ENCODE data around the gene DCLRE1B. TPM values are rescaled to one million over a fixed set of nuclear protein-coding genes. Genes with fewer than 3 reads are reported as not detected.

DCLRE1B gene
- total RNA-seq, 3 donors from 2014 or later (not counting 1 experiment from before 2014, with no cell fraction given), result 5.5 to 6.8 (median 5.9) TPM

DNA sequence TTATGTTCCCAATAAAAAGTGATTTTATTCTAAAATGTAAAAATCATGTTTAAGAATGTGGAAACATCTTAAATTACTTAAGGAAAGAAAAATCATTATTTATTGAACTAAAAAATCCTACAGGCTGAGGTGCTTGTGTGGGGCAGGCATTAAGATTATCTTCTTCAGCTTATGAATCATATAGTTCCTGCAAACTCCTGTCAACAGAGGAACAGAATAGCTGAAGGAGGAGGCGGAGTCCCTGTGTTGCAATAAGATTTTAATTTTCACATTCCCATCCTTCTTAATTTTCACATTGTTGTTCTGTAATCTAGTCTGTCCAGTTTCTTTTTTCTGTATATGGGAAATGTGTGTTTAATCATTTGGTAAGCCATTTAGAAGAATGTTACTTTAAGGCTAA, 53.6 kb downstream of the DCLRE1B start:
- no peaks in the 10 kb centered on the region for H3K27me3 ChIP-seq (ENCODE audit: control insufficient read depth, insufficient read depth, low read length)
- no peaks in the 10 kb centered on the region for H3K9me3 Mint-ChIP-seq
- ATAC-seq, result no peak
- TF ChIP-seq, protein P1, sequence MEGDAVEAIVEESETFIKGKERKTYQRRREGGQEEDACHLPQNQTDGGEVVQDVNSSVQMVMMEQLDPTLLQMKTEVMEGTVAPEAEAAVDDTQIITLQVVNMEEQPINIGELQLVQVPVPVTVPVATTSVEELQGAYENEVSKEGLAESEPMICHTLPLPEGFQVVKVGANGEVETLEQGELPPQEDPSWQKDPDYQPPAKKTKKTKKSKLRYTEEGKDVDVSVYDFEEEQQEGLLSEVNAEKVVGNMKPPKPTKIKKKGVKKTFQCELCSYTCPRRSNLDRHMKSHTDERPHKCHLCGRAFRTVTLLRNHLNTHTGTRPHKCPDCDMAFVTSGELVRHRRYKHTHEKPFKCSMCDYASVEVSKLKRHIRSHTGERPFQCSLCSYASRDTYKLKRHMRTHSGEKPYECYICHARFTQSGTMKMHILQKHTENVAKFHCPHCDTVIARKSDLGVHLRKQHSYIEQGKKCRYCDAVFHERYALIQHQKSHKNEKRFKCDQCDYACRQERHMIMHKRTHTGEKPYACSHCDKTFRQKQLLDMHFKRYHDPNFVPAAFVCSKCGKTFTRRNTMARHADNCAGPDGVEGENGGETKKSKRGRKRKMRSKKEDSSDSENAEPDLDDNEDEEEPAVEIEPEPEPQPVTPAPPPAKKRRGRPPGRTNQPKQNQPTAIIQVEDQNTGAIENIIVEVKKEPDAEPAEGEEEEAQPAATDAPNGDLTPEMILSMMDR (IDR thresholded peaks at IDR 0.05), result no peak
- peaks cover 3% of the 10 kb centered on the region for H3K4me1 ChIP-seq (ENCODE audit: control insufficient read depth, insufficient read depth, low read length)
- no peak overlapping the region for H3K4me3 Mint-ChIP-seq
- DNase-seq, result no peak
- peaks cover 28 to 39% of the 10 kb centered on the region in 2 donors for H3K4me1 Mint-ChIP-seq
- H3K4me3 ChIP-seq (ENCODE audit: low read length), result no peak overlapping the region
- H3K9me3 ChIP-seq (ENCODE audit: control insufficient read depth, insufficient read depth, low read length), result no peaks in the 10 kb centered on the region
- intact Hi-C loops (cut with micrococcal nuclease), result no loop called here
- H3K27ac ChIP-seq (ENCODE audit: low read length), result no peak overlapping the region
- peaks cover 83% of the 10 kb centered on the region for H3K36me3 ChIP-seq (ENCODE audit: control insufficient read depth, insufficient read depth, low read length)
- H3K27ac Mint-ChIP-seq, result peak overlapping the region in 1 of 2 donors; percentile 27
- no peaks in the 10 kb centered on the region for H3K27me3 Mint-ChIP-seq (ENCODE audit: low read depth in 2 of 2)
- H3K36me3 Mint-ChIP-seq, result peaks cover 55% of the 10 kb centered on the region
- WGBS (ENCODE audit: insufficient coverage), result no CpG with 5 or more reads among the region's 1 CpG

DNA sequence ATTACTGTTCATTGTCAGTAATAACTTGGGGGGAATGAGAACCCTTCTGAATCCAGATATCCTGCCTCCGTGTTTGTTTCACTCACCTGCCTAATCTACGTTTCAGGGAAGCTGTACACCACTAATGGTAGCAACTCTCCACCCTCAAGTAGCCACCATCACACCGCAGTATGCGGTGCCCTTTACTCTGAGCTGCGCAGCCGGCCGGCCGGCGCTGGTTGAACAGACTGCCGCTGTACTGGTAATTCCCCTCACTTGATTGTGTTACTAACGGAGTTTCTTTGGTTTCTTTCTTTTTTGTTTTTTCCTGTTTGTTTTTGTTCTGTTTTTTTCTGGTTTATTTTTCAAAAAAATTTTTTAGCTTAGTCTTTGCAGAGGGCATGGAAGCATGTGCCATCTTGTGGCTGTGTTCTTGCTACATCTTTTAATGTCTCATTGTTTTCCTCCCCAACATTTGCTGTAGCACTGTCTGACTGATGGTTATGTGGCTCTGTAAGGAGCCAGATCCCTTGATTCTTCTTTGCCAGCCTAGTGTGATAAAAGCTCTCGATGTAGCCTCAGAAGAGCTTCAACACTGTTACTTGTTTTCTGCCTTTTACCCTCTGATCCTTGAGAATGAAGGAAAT, 58.3 kb downstream of the DCLRE1B start:
- no peaks in the 10 kb centered on the region for H3K27me3 ChIP-seq (ENCODE audit: control insufficient read depth, insufficient read depth, low read length)
- Mint-ChIP-seq H3K4me1 (peaks cover 33 to 35% of the 10 kb centered on the region in 2 donors), H3K9me3 (no peaks in the 10 kb centered on the region), H3K36me3 (peaks cover 57% of the 10 kb centered on the region), H3K27me3 (ENCODE audit: low read depth in 2 of 2) (no peaks in the 10 kb centered on the region), H3K4me3 (no peak overlapping the region), H3K27ac (peak overlapping the region; percentile 25 to 85)
- H3K4me1 ChIP-seq (ENCODE audit: control insufficient read depth, insufficient read depth, low read length), result no peaks in the 10 kb centered on the region
- TF ChIP-seq, protein P1 (IDR thresholded peaks at IDR 0.05), result no peak
- H3K4me3 ChIP-seq (ENCODE audit: low read length), result no peak overlapping the region
- H3K9me3 ChIP-seq (ENCODE audit: control insufficient read depth, insufficient read depth, low read length), result no peaks in the 10 kb centered on the region
- no peak overlapping the region for H3K27ac ChIP-seq (ENCODE audit: low read length)
- peaks cover 89% of the 10 kb centered on the region for H3K36me3 ChIP-seq (ENCODE audit: control insufficient read depth, insufficient read depth, low read length)
- intact Hi-C loops (cut with micrococcal nuclease), result loop anchor here (2.0 kb wide), 1 partner anchor 17 kb away; no protein-coding TSS in a partner anchor
- WGBS (ENCODE audit: insufficient coverage), result 92% methylated on average over 12 of the region's 12 CpGs
- DNase-seq (peak in 1 of 2 donors; percentile 51), ATAC-seq (peak; percentile 30 to 48 (median 34))

Other genes starting within 250 kb of the DCLRE1B start
- gene PHTF1, start 145.8 kb upstream of the DCLRE1B start, total RNA-seq, result 10 to 100 TPM; 37.1 to 40.7 (median 40.6) TPM
- 10 to 100 TPM; 30.1 to 37.9 (median 36.5) TPM for gene RSBN1, start 92.8 kb upstream of the DCLRE1B start, total RNA-seq
- 100 to 1,000 TPM in 2 of 3 donors, 10 to 100 TPM in 1; 98.4 to 122 (median 104) TPM for gene PTPN22, start 33.6 kb upstream of the DCLRE1B start, total RNA-seq
- gene BCL2L15, start 17.7 kb upstream of the DCLRE1B start, total RNA-seq, result 1 to 10 TPM in 2 of 3 donors, under 1 TPM in 1; 0.88 to 2.1 (median 1.5) TPM
- gene AP4B1, start 527 bp upstream of the DCLRE1B start, total RNA-seq, result 10 to 100 TPM; 64.0 to 78.7 (median 77.6) TPM
- 100 to 1,000 TPM; 238 to 283 (median 261) TPM for gene HIPK1, start 24.0 kb downstream of the DCLRE1B start, total RNA-seq
- gene OLFML3, start 74.1 kb downstream of the DCLRE1B start, total RNA-seq, result under 1 TPM in 1 of 3 donors, not detected in 2; 0.16 TPM
- under 1 TPM in 1 of 3 donors, not detected in 2; 0.13 TPM for gene SYT6, start 248.5 kb downstream of the DCLRE1B start, total RNA-seq